Coronary artery (tissue), 2 donors: ENCODE measurements around the gene ZNF768.

ENCODE experiments used
- DNase-seq: peaks from one replicate; pipeline ENCODE4 v3.0.0-alpha.2; 2017; ENCODE audit warnings: low spot score
- H3K27ac ChIP-seq, 2 donors: fragments of 200-600 bp; sonication (generic); one replicate each; pipeline ENCODE4 v1.5.1; 2016 to 2019
- H3K4me3 ChIP-seq: fragments of 200-600 bp; sonication (generic); 2 replicates; pipeline ENCODE4 v1.5.1; 2016; ENCODE audit warnings: mild to moderate bottlenecking, moderate library complexity
- CTCF ChIP-seq: fragments of 200-600 bp; sonication (generic); IDR thresholded peaks from one replicate; pipeline ENCODE4 v1.5.1; 2019; ENCODE audit warnings: antibody characterized with exemption

Gene ZNF768

DNA sequence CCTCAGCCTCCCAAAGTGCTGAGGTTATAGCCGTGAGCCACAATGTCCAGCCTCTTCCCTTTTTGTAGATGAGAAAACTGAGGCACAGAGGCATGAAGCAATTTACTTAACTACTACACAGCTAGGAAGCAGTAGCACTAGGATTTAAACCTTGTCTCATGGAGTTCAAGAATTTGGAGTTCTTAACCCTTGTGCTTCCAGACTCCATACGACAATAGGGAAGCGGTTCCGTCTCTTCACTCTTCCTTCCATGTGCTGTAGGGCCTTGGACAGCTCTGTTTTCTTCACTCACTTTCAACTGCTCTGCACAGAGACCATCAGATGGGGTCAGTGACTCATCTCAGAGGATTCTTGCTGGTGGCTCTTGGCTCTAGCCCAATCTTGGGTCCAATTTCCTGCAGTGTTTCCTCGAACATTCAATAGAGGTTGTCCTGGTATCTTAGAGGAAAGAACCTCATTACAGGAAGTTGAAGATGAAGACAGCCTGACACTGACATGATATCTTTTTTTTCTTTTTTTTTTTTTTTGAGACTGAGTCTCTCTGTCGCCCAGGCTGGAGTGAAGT is 34.5 kb downstream of the ZNF768 start:
- Histone ChIP-seq H3K4me3 (no peak overlapping the region), H3K27ac (no peak overlapping the region)
- no peak for TF ChIP-seq CTCF
- DNase-seq: no peak

DNA sequence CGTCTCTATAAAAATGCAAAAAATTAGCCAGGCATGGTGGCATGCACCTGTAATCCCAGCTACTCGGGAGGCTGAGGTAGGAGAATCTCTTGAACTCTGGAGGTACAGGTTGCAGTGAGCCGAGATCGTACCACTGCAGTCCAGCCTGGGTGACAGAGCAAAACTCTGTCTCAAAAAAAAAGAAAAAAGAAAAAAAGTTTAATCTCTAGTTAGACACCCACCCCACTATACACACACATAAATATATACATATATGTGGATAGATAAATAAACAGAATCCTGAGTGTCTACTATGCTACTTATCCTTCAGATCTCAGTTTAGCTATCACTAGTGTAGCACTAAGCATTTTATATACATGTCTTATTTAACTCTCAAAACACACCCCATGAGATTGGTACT is 35.1 kb downstream of the ZNF768 start:
- no peak for DNase-seq
- no peak for TF ChIP-seq CTCF
- no peak overlapping the region for H3K27ac ChIP-seq
- no peak overlapping the region for H3K4me3 ChIP-seq

DNA sequence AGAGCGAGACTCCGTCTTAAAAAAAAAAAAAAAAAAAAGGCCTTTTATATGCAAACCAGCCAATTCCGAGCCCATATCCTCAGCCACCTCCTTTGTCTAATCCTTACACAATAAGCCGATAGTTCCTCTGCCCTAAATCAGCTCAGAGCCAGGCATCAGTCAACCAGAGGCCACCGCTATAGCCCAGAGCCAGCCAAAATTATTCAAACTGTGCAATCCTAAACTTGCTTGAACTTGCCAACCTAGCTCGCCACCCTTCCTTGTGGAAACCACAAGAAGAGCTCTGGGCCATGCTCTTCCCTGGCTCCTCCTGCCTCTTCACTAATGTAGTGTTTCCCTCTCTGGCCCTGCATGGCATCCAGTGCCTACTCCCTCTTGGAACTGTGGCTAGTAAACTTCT is 36.2 kb downstream of the ZNF768 start:
- DNase-seq: no peak
- Histone ChIP-seq H3K4me3 (no peak overlapping the region), H3K27ac (no peak overlapping the region)
- TF ChIP-seq CTCF: no peak

DNA sequence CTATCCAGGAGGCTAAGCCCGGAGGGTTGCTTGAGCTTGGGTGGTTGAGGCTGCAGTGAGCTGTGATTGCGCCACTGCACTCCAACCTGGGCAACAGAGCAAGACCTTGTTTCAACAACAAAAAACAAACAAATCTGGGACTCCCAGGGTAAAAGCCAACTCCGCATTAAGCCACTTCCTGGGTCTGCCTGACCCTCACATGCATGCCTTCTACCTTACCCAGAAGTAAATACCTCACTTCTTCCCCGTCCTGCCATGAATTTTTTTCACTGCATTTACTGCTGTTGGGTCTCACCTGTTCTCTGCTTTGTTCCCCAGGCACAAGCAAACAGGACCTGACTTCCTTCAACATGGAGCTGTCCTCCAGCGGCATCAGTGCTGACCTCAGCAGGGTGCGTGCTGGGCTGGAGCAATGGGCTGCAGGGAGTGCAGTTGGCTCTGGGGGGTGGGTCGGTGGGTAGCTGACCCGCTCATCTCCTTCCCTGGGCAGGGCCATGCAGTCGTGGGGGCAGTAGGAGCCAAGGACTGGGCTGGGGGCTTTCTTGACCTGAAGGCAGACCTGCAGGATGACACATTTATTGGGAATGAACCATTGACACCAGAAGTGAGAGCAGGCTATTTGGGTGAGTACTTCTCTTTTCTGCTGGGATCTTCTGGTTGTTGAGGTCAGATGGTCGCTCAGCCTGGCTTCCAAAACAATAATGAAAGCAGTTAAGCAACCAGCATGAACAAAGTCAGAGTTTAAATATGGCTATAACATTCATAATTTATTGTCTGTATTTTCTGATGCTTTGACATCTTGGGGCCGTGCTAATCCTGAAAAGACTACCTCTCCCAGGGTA is 37.4 kb downstream of the ZNF768 start:
- Histone ChIP-seq H3K4me3 (no peak overlapping the region), H3K27ac (no peak overlapping the region)
- no peak for DNase-seq
- TF ChIP-seq CTCF: no peak

DNA sequence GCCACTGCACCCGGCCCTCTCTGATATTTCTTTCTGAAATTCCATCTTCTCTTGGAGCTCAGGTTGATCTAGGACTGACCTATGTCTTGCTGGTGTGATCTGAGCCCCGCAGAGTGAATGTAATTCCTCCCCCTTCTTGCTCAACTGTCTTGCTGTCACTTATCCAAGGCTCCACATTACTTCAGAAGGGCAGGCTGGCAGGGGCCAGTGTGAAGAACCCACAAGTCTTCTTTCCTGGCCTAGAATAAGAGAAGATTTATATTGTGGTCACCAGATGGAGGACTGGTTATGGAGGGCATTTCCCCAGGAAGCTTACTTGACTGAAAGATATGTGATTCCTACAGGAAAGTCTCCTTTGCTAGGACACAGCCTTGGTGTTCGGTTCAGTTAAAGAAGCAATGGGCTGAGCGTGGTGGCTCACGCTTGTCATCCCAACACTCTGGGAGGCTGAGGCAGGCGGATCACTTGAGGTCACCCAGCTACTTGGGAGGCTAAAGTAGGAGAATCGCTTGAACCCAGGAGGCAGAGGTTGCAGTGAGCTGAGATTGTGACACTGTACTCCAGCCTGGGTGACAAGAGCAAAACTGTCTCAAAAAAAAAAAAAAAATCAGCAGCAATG is 40.4 kb downstream of the ZNF768 start:
- no peak for DNase-seq
- no peak for TF ChIP-seq CTCF
- H3K27ac ChIP-seq: no peak overlapping the region

DNA sequence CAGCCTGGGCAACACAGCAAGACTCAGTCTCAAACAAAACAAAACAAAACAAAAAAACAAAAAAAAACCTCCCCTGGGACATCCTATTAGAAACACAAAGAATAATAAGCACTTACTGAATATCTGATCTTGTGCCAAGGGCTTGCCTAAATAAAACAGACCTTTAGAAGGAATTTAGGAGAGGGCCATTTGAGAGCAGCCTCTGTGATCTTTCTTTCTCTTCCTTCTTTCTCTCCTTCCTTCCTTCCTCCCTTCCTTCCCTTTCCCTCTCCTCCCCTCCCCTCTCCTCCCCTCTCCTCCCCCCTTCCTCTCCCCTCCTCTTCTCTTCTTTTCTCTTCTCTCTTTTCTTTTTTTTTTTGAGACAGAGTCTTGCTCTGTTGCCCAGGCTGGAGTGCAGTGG is 41.5 kb downstream of the ZNF768 start:
- Histone ChIP-seq H3K4me3 (no peak overlapping the region), H3K27ac (no peak overlapping the region)
- TF ChIP-seq CTCF: no peak
- no peak for DNase-seq

More for the DNA sequence above, 40.4 kb downstream of the ZNF768 start:
- H3K4me3 ChIP-seq: no peak overlapping the region

- H3K4me3 ChIP-seq: no peak overlapping the region
- H3K27ac ChIP-seq: no peak overlapping the region
- no peak for DNase-seq
- TF ChIP-seq CTCF: no peak
Observed at GRCh38 chr16:30482366-30482765, 44.0 kb downstream of the ZNF768 start.
